ENCODE measurements around the gene KIF9. TPM values are rescaled to one million over a fixed set of nuclear protein-coding genes. Genes with fewer than 3 reads are reported as not detected.
"Not testable (repeated sequence)": the region's sequence is repeated elsewhere in the genome, so short reads cannot be mapped to it uniquely, and the experiment has no call there.

KIF9 gene
- total and polyA plus RNA-seq, 5 donors from 2014 or later: 3.7 to 5.4 (median 4.1) TPM

GRCh38 chr3:47314056-47314764, 31.6 kb upstream of the KIF9 start:
- H3K4me1 Mint-ChIP-seq: peaks cover 6 to 29% (median 26%) of the 10 kb centered on the region in 4 donors
- ATAC-seq (ENCODE audit: low read depth in 2 of 2): no peak
- peak overlapping the region in 2 of 3 donors; percentile 60 to 70 for H3K27ac Mint-ChIP-seq

GRCh38 chr3:47313341-47314055, 30.9 kb upstream of the KIF9 start:
- Mint-ChIP-seq H3K4me1 (peaks cover 6 to 32% (median 26%) of the 10 kb centered on the region in 4 donors), H3K27ac (peak overlapping the region in 1 of 3 donors; percentile 60), H3K4me3 (no peak overlapping the region), H3K27me3 (no peaks in the 10 kb centered on the region), H3K36me3 (peaks cover 8% of the 10 kb centered on the region), H3K9me3 (no peaks in the 10 kb centered on the region)
- Histone ChIP-seq H3K36me3 (ENCODE audit: control insufficient read depth, insufficient read depth, low read length) (no peaks in the 10 kb centered on the region), H3K4me1 (ENCODE audit: control insufficient read depth, insufficient read depth, low read length, poor library complexity, severe bottlenecking) (no peaks in the 10 kb centered on the region), H3K4me3 (ENCODE audit: low read depth, low read length) (no peak overlapping the region), H3K27me3 (ENCODE audit: control insufficient read depth, insufficient read depth, low read length) (no peaks in the 10 kb centered on the region), H3K27ac (ENCODE audit: insufficient read depth, low read length, poor library complexity, severe bottlenecking) (no peak overlapping the region), H3K9me3 (ENCODE audit: control insufficient read depth in 2 of 2, low read length in 2 of 2) (no peaks in the 10 kb centered on the region)
- DNase-seq: no peak
- ATAC-seq (ENCODE audit: low read depth in 2 of 2): no peak

More at GRCh38 chr3:47314056-47314764, 31.6 kb upstream of the KIF9 start:
- no peak for DNase-seq
- H3K9me3 ChIP-seq (ENCODE audit: control insufficient read depth in 2 of 2, low read length in 2 of 2): no peaks in the 10 kb centered on the region
- Mint-ChIP-seq H3K27me3 (no peaks in the 10 kb centered on the region), H3K9me3 (no peaks in the 10 kb centered on the region), H3K4me3 (no peak overlapping the region), H3K36me3 (peaks cover 5% of the 10 kb centered on the region)
- no peaks in the 10 kb centered on the region for H3K27me3 ChIP-seq (ENCODE audit: control insufficient read depth, insufficient read depth, low read length)
- no peak overlapping the region for H3K4me3 ChIP-seq (ENCODE audit: low read depth, low read length)
- no peak overlapping the region for H3K27ac ChIP-seq (ENCODE audit: insufficient read depth, low read length, poor library complexity, severe bottlenecking)
- H3K4me1 ChIP-seq (ENCODE audit: control insufficient read depth, insufficient read depth, low read length, poor library complexity, severe bottlenecking): no peaks in the 10 kb centered on the region
- H3K36me3 ChIP-seq (ENCODE audit: control insufficient read depth, insufficient read depth, low read length): no peaks in the 10 kb centered on the region

GRCh38 chr3:47310391-47310790, 27.8 kb upstream of the KIF9 start:
- Histone ChIP-seq H3K27me3 (ENCODE audit: control insufficient read depth, insufficient read depth, low read length) (no peaks in the 10 kb centered on the region), H3K9me3 (ENCODE audit: control insufficient read depth in 2 of 2, low read length in 2 of 2) (no peaks in the 10 kb centered on the region), H3K36me3 (ENCODE audit: control insufficient read depth, insufficient read depth, low read length) (peaks cover 5% of the 10 kb centered on the region), H3K4me3 (ENCODE audit: low read depth, low read length) (no peak overlapping the region), H3K27ac (ENCODE audit: insufficient read depth, low read length, poor library complexity, severe bottlenecking) (no peak overlapping the region), H3K4me1 (ENCODE audit: control insufficient read depth, insufficient read depth, low read length, poor library complexity, severe bottlenecking) (no peaks in the 10 kb centered on the region)
- DNase-seq (no peak), ATAC-seq (ENCODE audit: low read depth in 2 of 2) (no peak)
- H3K4me3 Mint-ChIP-seq: no peak overlapping the region
- H3K27ac Mint-ChIP-seq: peak overlapping the region in 1 of 3 donors; percentile 13
- no peaks in the 10 kb centered on the region for H3K27me3 Mint-ChIP-seq
- peaks cover 14% of the 10 kb centered on the region for H3K36me3 Mint-ChIP-seq
- H3K9me3 Mint-ChIP-seq: no peaks in the 10 kb centered on the region
- peaks cover 13 to 40% (median 31%) of the 10 kb centered on the region in 4 donors for H3K4me1 Mint-ChIP-seq

- not testable (repeated sequence) for H3K27me3 ChIP-seq (ENCODE audit: control insufficient read depth, insufficient read depth, low read length); H3K4me3 ChIP-seq (ENCODE audit: low read depth, low read length); H3K4me1 ChIP-seq (ENCODE audit: control insufficient read depth, insufficient read depth, low read length, poor library complexity, severe bottlenecking); H3K9me3 ChIP-seq (ENCODE audit: control insufficient read depth in 2 of 2, low read length in 2 of 2); H3K4me3 Mint-ChIP-seq; DNase-seq; H3K27ac Mint-ChIP-seq; ATAC-seq (ENCODE audit: low read depth in 2 of 2); H3K36me3 ChIP-seq (ENCODE audit: control insufficient read depth, insufficient read depth, low read length); H3K27me3 Mint-ChIP-seq; H3K27ac ChIP-seq (ENCODE audit: insufficient read depth, low read length, poor library complexity, severe bottlenecking); H3K9me3 Mint-ChIP-seq
- H3K36me3 Mint-ChIP-seq: peaks cover 22% of the 10 kb centered on the region
- H3K4me1 Mint-ChIP-seq: peaks cover 14 to 38% (median 31%) of the 10 kb centered on the region in 4 donors
These were observed 26.6 kb upstream of the KIF9 start for GRCh38 chr3:47309231-47309630.

- Mint-ChIP-seq H3K4me1 (peaks cover 17 to 35% (median 32%) of the 10 kb centered on the region in 4 donors), H3K36me3 (peaks cover 41% of the 10 kb centered on the region), H3K27ac (no peak overlapping the region), H3K9me3 (no peaks in the 10 kb centered on the region), H3K27me3 (no peaks in the 10 kb centered on the region), H3K4me3 (no peak overlapping the region)
- H3K4me3 ChIP-seq (ENCODE audit: low read depth, low read length): no peak overlapping the region
- ATAC-seq (ENCODE audit: low read depth in 2 of 2): no peak
- peaks cover 28% of the 10 kb centered on the region for H3K36me3 ChIP-seq (ENCODE audit: control insufficient read depth, insufficient read depth, low read length)
- no peaks in the 10 kb centered on the region for H3K9me3 ChIP-seq (ENCODE audit: control insufficient read depth in 2 of 2, low read length in 2 of 2)
- no peaks in the 10 kb centered on the region for H3K4me1 ChIP-seq (ENCODE audit: control insufficient read depth, insufficient read depth, low read length, poor library complexity, severe bottlenecking)
- H3K27me3 ChIP-seq (ENCODE audit: control insufficient read depth, insufficient read depth, low read length): no peaks in the 10 kb centered on the region
- H3K27ac ChIP-seq (ENCODE audit: insufficient read depth, low read length, poor library complexity, severe bottlenecking): no peak overlapping the region
- no peak for DNase-seq
These were observed 23.4 kb upstream of the KIF9 start for GRCh38 chr3:47306022-47306421.

GRCh38 chr3:47301456-47301855, 18.9 kb upstream of the KIF9 start:
- Mint-ChIP-seq H3K4me3 (no peak overlapping the region), H3K9me3 (no peaks in the 10 kb centered on the region), H3K36me3 (peaks cover 40% of the 10 kb centered on the region), H3K27ac (peak overlapping the region in 1 of 3 donors; percentile 10), H3K27me3 (no peaks in the 10 kb centered on the region), H3K4me1 (peaks cover 36 to 48% (median 44%) of the 10 kb centered on the region in 4 donors)
- Histone ChIP-seq H3K27me3 (ENCODE audit: control insufficient read depth, insufficient read depth, low read length) (no peaks in the 10 kb centered on the region), H3K9me3 (ENCODE audit: control insufficient read depth in 2 of 2, low read length in 2 of 2) (no peaks in the 10 kb centered on the region), H3K27ac (ENCODE audit: insufficient read depth, low read length, poor library complexity, severe bottlenecking) (no peak overlapping the region), H3K36me3 (ENCODE audit: control insufficient read depth, insufficient read depth, low read length) (peaks cover 22% of the 10 kb centered on the region), H3K4me1 (ENCODE audit: control insufficient read depth, insufficient read depth, low read length, poor library complexity, severe bottlenecking) (peaks cover 7% of the 10 kb centered on the region), H3K4me3 (ENCODE audit: low read depth, low read length) (no peak overlapping the region)
- no peak for ATAC-seq (ENCODE audit: low read depth in 2 of 2)
- DNase-seq: no peak

- Histone ChIP-seq H3K27ac (ENCODE audit: insufficient read depth, low read length, poor library complexity, severe bottlenecking) (no peak overlapping the region), H3K27me3 (ENCODE audit: control insufficient read depth, insufficient read depth, low read length) (no peaks in the 10 kb centered on the region), H3K36me3 (ENCODE audit: control insufficient read depth, insufficient read depth, low read length) (peaks cover 25% of the 10 kb centered on the region), H3K4me3 (ENCODE audit: low read depth, low read length) (no peak overlapping the region), H3K9me3 (ENCODE audit: control insufficient read depth in 2 of 2, low read length in 2 of 2) (no peaks in the 10 kb centered on the region), H3K4me1 (ENCODE audit: control insufficient read depth, insufficient read depth, low read length, poor library complexity, severe bottlenecking) (peaks cover 11% of the 10 kb centered on the region)
- ATAC-seq (ENCODE audit: low read depth in 2 of 2) (peak in 1 of 2 donors; percentile 25), DNase-seq (no peak)
- Mint-ChIP-seq H3K4me1 (peaks cover 27 to 53% (median 51%) of the 10 kb centered on the region in 4 donors), H3K27ac (no peak overlapping the region), H3K27me3 (no peaks in the 10 kb centered on the region), H3K36me3 (peaks cover 38% of the 10 kb centered on the region), H3K9me3 (no peaks in the 10 kb centered on the region), H3K4me3 (peak overlapping the region in 1 of 4 donors; percentile 36)
These were observed 17.1 kb upstream of the KIF9 start for GRCh38 chr3:47299381-47300318.
